ENCODE measurements around the gene EPS8L3. TPM values are rescaled to one million over a fixed set of nuclear protein-coding genes. Genes with fewer than 3 reads are reported as not detected.
A peak's percentile ranks its signal among the peaks of the same experiment; 100 is the strongest.

Gene EPS8L3
- total RNA-seq, 2 donors from 2014 or later, result 1.1 TPM; not detected in 1

DNA sequence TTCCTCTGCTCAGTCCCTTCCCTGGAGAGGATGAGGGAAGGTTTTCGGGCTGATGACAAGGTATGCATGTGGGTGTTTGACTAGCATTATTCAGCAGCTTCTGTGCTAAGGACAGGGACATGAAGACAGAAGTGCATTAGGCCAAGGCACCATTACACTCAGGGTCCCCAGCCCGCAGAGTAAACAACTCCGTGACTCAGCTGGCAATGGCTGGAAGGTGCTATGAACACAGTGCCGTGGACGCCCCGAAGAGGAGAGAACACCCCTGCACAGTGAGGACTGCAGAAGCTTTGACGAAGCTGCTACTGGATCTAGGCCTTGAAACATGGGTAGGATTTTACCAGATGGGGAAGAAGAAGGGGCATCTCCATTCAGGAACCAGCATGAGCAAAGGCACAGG lies 13.7 kb upstream of the EPS8L3 start:
- no peak for ATAC-seq (ENCODE audit: insufficient number of reproducible peaks, low FRiP score, low read depth)
- H3K27me3 ChIP-seq (replicated peaks; ENCODE audit: insufficient read depth), result no peaks in the 10 kb centered on the region
- H3K27ac ChIP-seq, result no peak overlapping the region
- H3K4me1 ChIP-seq (ENCODE audit: control insufficient read depth in 1 of 2, low read depth in 2 of 2), result peaks cover 1 to 3% of the 10 kb centered on the region in 2 donors
- no peak overlapping the region for H3K4me3 ChIP-seq
- TF ChIP-seq CTCF (IDR thresholded peaks at IDR 0.05), result no peak
- no peak for DNase-seq (ENCODE audit: low spot score)
- no peaks in the 10 kb centered on the region for H3K9me3 ChIP-seq
- H3K36me3 ChIP-seq, result no peaks in the 10 kb centered on the region

GRCh38 chr1:109776911-109777310 lies 13.2 kb upstream of the EPS8L3 start:
- peak; percentile 96 for TF ChIP-seq CTCF (IDR thresholded peaks at IDR 0.05)
- Histone ChIP-seq H3K4me1 (ENCODE audit: control insufficient read depth in 1 of 2, low read depth in 2 of 2) (no peaks in the 10 kb centered on the region), H3K27me3 (replicated peaks; ENCODE audit: insufficient read depth) (no peaks in the 10 kb centered on the region), H3K4me3 (no peak overlapping the region), H3K27ac (no peak overlapping the region), H3K9me3 (no peaks in the 10 kb centered on the region), H3K36me3 (no peaks in the 10 kb centered on the region)
- DNase-seq (ENCODE audit: low spot score), result no peak
- ATAC-seq (ENCODE audit: insufficient number of reproducible peaks, low FRiP score, low read depth), result peak; percentile 56

DNA sequence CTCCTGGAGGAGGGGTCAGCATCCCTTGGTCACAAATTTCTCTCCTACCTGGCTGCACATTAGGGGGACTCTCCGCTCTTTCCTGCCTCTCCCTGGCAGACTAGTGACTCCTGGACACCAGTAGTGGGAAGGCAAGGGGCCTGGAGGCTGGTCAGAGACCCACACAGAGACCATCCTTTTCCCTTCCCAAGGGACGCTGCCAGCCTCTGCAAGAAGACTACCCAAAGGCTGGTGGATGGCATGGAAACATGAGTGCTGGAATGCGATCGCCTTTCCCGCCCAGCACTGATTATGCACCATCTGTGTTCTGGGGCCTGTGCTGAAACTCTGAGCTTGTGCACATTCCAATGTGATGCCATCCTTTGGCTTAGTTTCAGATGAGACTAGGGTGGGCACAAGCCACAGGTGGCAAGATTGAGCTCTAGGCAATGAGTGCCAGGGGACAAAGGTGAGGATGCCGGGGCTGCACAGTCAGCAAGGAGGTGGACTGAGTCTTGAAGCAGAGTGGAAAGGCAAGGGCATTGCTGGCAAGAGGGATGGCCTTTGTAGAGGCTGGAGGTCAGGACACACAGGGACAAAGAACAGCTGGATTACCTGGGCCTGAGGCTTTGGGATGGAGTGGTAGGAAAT lies 12.6 kb upstream of the EPS8L3 start:
- H3K4me3 ChIP-seq, result no peak overlapping the region
- no peak for DNase-seq (ENCODE audit: low spot score)
- no peaks in the 10 kb centered on the region for H3K27me3 ChIP-seq (replicated peaks; ENCODE audit: insufficient read depth)
- H3K36me3 ChIP-seq, result no peaks in the 10 kb centered on the region
- no peaks in the 10 kb centered on the region for H3K4me1 ChIP-seq (ENCODE audit: control insufficient read depth in 1 of 2, low read depth in 2 of 2)
- no peaks in the 10 kb centered on the region for H3K9me3 ChIP-seq
- no peak overlapping the region for H3K27ac ChIP-seq
- no peak for TF ChIP-seq CTCF (IDR thresholded peaks at IDR 0.05)
- ATAC-seq (ENCODE audit: insufficient number of reproducible peaks, low FRiP score, low read depth), result no peak

DNA sequence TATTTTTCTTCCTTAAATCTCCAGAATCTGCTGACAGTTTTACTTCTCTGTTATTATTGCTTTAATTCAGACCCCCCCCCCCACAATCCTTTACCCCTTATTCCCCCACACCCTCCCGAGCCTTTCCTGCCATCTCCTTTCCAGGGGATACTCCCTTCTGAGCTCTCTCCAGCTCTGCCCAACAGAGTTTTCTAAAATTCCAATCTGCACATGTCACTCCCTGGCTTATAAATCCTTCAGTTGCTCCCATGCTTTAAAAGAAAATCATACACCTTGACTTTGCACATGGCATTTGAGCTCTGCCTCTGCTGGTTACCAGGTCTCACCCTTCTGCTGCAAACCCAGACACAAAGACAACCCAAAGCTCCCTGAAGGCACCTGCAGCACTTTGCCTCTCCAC lies 11.7 kb upstream of the EPS8L3 start:
- no peaks in the 10 kb centered on the region for H3K36me3 ChIP-seq
- H3K4me1 ChIP-seq (ENCODE audit: control insufficient read depth in 1 of 2, low read depth in 2 of 2), result peaks cover 0 to 9% of the 10 kb centered on the region in 2 donors
- ATAC-seq (ENCODE audit: insufficient number of reproducible peaks, low FRiP score, low read depth), result no peak
- no peak for DNase-seq (ENCODE audit: low spot score)
- H3K9me3 ChIP-seq, result no peaks in the 10 kb centered on the region
- H3K27me3 ChIP-seq (replicated peaks; ENCODE audit: insufficient read depth), result no peaks in the 10 kb centered on the region
- H3K4me3 ChIP-seq, result no peak overlapping the region
- no peak for TF ChIP-seq CTCF (IDR thresholded peaks at IDR 0.05)
- no peak overlapping the region for H3K27ac ChIP-seq

DNA sequence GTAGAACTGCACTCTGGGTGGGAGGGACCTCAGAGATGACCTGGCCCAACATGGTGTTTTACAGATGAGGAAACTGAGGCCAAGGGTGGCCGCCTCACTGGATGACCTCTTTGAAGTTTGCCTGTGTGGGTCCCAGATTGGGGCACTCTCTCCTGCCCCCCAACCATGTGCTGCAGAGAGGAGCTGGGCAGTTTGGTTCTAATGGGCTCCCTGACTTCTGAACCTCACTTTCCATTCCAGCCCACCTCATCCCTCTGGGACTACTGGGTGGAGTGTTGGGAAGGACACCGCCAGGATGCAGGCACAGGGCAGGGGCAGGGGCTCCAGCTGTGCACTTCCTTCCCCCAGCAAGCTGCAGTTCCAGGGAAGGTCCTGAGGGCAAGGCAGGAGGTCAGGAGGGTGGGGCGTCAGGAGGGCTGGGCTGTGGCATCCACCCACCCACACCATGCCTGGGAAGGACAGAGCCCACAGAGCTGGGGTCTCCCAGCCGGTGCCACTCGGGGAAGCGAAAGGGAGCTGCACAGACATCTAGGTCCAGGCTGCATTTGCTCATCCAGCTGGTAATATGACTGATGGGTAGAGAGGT lies 10.3 kb upstream of the EPS8L3 start:
- no peak overlapping the region for H3K4me3 ChIP-seq
- H3K27me3 ChIP-seq (replicated peaks; ENCODE audit: insufficient read depth), result no peaks in the 10 kb centered on the region
- ATAC-seq (ENCODE audit: insufficient number of reproducible peaks, low FRiP score, low read depth) (no peak), DNase-seq (ENCODE audit: low spot score) (no peak)
- no peaks in the 10 kb centered on the region for H3K9me3 ChIP-seq
- H3K4me1 ChIP-seq (ENCODE audit: control insufficient read depth in 1 of 2, low read depth in 2 of 2), result peaks cover 0 to 23% of the 10 kb centered on the region in 2 donors
- no peaks in the 10 kb centered on the region for H3K36me3 ChIP-seq
- no peak overlapping the region for H3K27ac ChIP-seq
- no peak for TF ChIP-seq CTCF (IDR thresholded peaks at IDR 0.05)

Data from thoracic aorta (tissue), 2 donors.